Endothelial cell of umbilical vein (primary cell): Measurements from ENCODE around the gene HSF2. TPM values are rescaled to one million over a fixed set of nuclear protein-coding genes. Genes with fewer than 3 reads are reported as not detected.

Experiments used
- BruUV-seq: library from RNA; stranded (reverse); fragments of 400-500 nt; replicated peaks from 2 replicates; lab custom pipeline; 2021; lab: Mats Ljungman, UMichigan
- CTCF ChIA-PET: fragments of 300-600, 350-600 bp; sonication (Branson Sonifier 250); formaldehyde crosslinking; loops from one replicate; lab custom pipeline; 2021; ENCODE audit warnings: antibody characterized with exemption, inconsistent platforms; lab: Charles Lee
- POLR2A ChIA-PET: fragments of 300-600, 350-600 bp; sonication (Branson Sonifier 250); formaldehyde crosslinking; loops from one replicate; lab custom pipeline; 2021; ENCODE audit warnings: antibody characterized with exemption, inconsistent platforms; lab: Charles Lee
- DNase-seq: peaks from one replicate; pipeline ENCODE4 v3.0.0-alpha.2; 2011; ENCODE audit warnings: low read depth, low spot score
- FAIRE-seq: peaks from 2 replicates; lab custom pipeline; 2011; peaks lifted over from hg19 to GRCh38; lab: Jason Lieb, UNC
- H2AFZ ChIP-seq: 2 replicates; pipeline ENCODE4 v1.6.0; 2012; ENCODE audit warnings: low read depth, low read length, control low read depth, inconsistent platforms
- H3K27ac ChIP-seq: 2 replicates; pipeline ENCODE4 v1.5.1; 2011; ENCODE audit warnings: low read depth, mild to moderate bottlenecking, control low read depth, low read length, moderate library complexity; ENCODE audit not compliant: insufficient read depth
- H3K27me3 ChIP-seq, 2 experiments: 2 replicates each; pipeline versions ENCODE4 v1.6.0 to v1.6.1; 2011; ENCODE audit warnings: low read length in 2 of 2, mixed read lengths in 1 of 2; ENCODE audit not compliant: control insufficient read depth in 2 of 2, insufficient read depth in 2 of 2
- H3K36me3 ChIP-seq, 2 experiments: 2 replicates in 1 of 2; 3 replicates in 1 of 2; pipeline ENCODE4 v1.5.1; 2011; ENCODE audit warnings: low read length in 2 of 2, mild to moderate bottlenecking in 1 of 2, moderate library complexity in 1 of 2; ENCODE audit not compliant: control insufficient read depth in 2 of 2, insufficient read depth in 2 of 2; ENCODE audit errors: extremely low read depth in 1 of 2
- H3K4me1 ChIP-seq: 3 replicates; pipeline ENCODE4 v1.5.1; 2011; ENCODE audit warnings: mild to moderate bottlenecking, low read length; ENCODE audit not compliant: control insufficient read depth, insufficient read depth; ENCODE audit errors: extremely low read depth
- H3K4me2 ChIP-seq: 2 replicates; pipeline ENCODE4 v1.6.1; 2011; ENCODE audit warnings: low read length, control low read depth, mixed read lengths; ENCODE audit not compliant: insufficient read depth
- H3K4me3 ChIP-seq, 3 experiments: fragments of 200-600 bp in 1 of 3; sonication (generic), shearing (Covaris generic) in 1 of 3; replicated peaks in 1 of 3; 2 replicates each; pipeline ENCODE4 v1.5.1; 2011 to 2016; ENCODE audit warnings: control low read depth in 3 of 3, low read length in 3 of 3, mild to moderate bottlenecking in 2 of 3, inconsistent platforms in 1 of 3, low read depth in 1 of 3, moderate library complexity in 1 of 3; ENCODE audit not compliant: insufficient read depth in 1 of 3
- H3K79me2 ChIP-seq: 2 replicates; pipeline ENCODE4 v1.6.0; 2012; ENCODE audit warnings: low read length, inconsistent platforms; ENCODE audit not compliant: control insufficient read depth, insufficient read depth
- H3K9ac ChIP-seq: replicated peaks from 2 replicates; pipeline ENCODE3; 2011; ENCODE audit warnings: low read length, control low read depth; ENCODE audit not compliant: insufficient read depth; ENCODE audit errors: extremely low read depth
- H3K9me1 ChIP-seq: replicated peaks from 3 replicates; pipeline ENCODE4 v1.6.0; 2011; ENCODE audit warnings: mild to moderate bottlenecking, low read length; ENCODE audit not compliant: control insufficient read depth, insufficient read depth; ENCODE audit errors: extremely low read depth
- H3K9me3 ChIP-seq: replicated peaks from 2 replicates; pipeline ENCODE4 v1.5.1; 2012; ENCODE audit warnings: low read length, inconsistent platforms; ENCODE audit not compliant: control insufficient read depth, insufficient read depth
- H4K20me1 ChIP-seq: replicated peaks from 2 replicates; pipeline ENCODE3; 2011; ENCODE audit warnings: mild to moderate bottlenecking, low read length; ENCODE audit not compliant: control insufficient read depth, insufficient read depth; ENCODE audit errors: extremely low read depth
- FOS ChIP-seq: IDR thresholded peaks from 2 replicates; pipeline ENCODE4 v1.6.1; 2011; ENCODE audit warnings: mild to moderate bottlenecking, low read length, moderate library complexity, borderline replicate concordance; ENCODE audit not compliant: insufficient read depth
- GATA2 ChIP-seq: IDR thresholded peaks from 2 replicates; pipeline ENCODE4 v1.7.0; 2011; ENCODE audit warnings: low read depth, mild to moderate bottlenecking, moderate library complexity, mixed read lengths, low read length; ENCODE audit not compliant: insufficient read length, insufficient read depth
- JUN ChIP-seq: IDR thresholded peaks from 2 replicates; pipeline ENCODE4 v1.6.1; 2011; ENCODE audit warnings: borderline replicate concordance, low read depth; ENCODE audit not compliant: insufficient read length, insufficient read depth
- dilution Hi-C: fragments of 300-500 bp; cut with MboI; formaldehyde crosslinking; loops from one replicate; pipeline ENCODE4 v1.15.0; 2019; ENCODE audit warnings: low sequenced_read_pairs; ENCODE audit not compliant: extremely low pct_ligation_motif_present
- intact Hi-C: fragments of 100-400 bp; cut with micrococcal nuclease; formaldehyde crosslinking; loops from one replicate; pipeline ENCODE4 v1.10.0; 2022
- polyA plus RNA-seq, 4 experiments: library from polyadenylated mRNA; depleted of rRNA in 3 of 4; stranded (reverse) in 3 of 4; unstranded in 1 of 4; fragments of >200 nt; gene quantifications; 2 replicates each; pipeline versions ENCODE4 v1.2.1 to v1.2.3, GENCODE V29; 2011 to 2012; ENCODE audit warnings: missing spikeins in 1 of 4
- total RNA-seq: library from RNA; stranded (reverse); gene quantifications from 2 replicates; pipeline ENCODE4 v1.2.3, GENCODE V29; 2021
- TF ChIP-seq, protein P1 (sequence below), 2 donors: IDR thresholded peaks; 1 replicate in 1 of 2; 2 replicates in 1 of 2; pipeline ENCODE4 v1.5.1; 2011; ENCODE audit warnings: low read length in 2 of 2, mild to moderate bottlenecking in 2 of 2, moderate library complexity in 2 of 2, control low read depth in 1 of 2, inconsistent platforms in 1 of 2, low read depth in 1 of 2; ENCODE audit not compliant: insufficient read depth in 1 of 2; ENCODE audit errors: extremely low read depth in 1 of 2

Gene HSF2
- total and polyA plus RNA-seq, 2 donors (not counting 3 experiments of a cell fraction or from before 2014, with no cell fraction given): 8.0 to 13.3 TPM

DNA sequence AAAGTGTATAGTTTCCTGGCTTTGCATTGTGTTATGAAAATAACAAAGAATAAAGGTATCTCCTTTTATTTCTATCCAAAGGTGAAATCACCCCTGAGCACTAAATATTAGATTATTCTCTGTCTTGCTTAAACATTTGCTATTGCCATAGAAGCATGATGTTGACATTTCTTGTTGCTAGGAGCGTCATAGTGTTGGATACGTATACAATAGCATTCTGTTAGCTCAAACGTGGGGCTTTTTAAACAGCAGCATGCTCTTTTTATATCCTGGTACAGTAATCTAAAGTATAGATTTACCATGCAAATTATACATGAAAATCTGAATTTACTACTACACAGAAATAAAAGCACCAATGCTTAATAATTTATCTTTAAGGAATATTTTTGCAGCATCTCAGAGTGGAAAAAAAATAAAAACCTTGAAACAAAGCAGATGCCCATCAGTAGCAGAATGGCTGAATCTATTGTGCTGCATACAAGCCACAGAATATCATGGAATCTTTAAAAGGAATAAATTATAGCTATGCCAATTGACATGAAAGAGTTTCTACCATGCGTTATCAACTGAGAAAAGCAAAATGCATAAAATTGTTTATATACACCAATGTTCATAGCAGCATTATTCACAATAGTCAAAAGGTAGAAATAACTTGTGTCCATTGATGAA, 9.6 kb upstream of the HSF2 start:
- BruUV-seq: no TSS peak
- TF ChIP-seq JUN (no peak), GATA2 (no peak), FOS (no peak)
- TF ChIP-seq, protein P1, sequence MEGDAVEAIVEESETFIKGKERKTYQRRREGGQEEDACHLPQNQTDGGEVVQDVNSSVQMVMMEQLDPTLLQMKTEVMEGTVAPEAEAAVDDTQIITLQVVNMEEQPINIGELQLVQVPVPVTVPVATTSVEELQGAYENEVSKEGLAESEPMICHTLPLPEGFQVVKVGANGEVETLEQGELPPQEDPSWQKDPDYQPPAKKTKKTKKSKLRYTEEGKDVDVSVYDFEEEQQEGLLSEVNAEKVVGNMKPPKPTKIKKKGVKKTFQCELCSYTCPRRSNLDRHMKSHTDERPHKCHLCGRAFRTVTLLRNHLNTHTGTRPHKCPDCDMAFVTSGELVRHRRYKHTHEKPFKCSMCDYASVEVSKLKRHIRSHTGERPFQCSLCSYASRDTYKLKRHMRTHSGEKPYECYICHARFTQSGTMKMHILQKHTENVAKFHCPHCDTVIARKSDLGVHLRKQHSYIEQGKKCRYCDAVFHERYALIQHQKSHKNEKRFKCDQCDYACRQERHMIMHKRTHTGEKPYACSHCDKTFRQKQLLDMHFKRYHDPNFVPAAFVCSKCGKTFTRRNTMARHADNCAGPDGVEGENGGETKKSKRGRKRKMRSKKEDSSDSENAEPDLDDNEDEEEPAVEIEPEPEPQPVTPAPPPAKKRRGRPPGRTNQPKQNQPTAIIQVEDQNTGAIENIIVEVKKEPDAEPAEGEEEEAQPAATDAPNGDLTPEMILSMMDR (IDR thresholded peaks at IDR 0.05; ENCODE audit: extremely low read depth in 1 of 2, insufficient read depth in 1 of 2, low read depth in 1 of 2, low read length in 2 of 2): no peak
- FAIRE-seq: no peak

More for the DNA sequence above, 9.6 kb upstream of the HSF2 start:
- peaks cover 13 to 24% of the 10 kb centered on the region in 2 experiments for H3K27me3 ChIP-seq
- POLR2A ChIA-PET: no interaction called here
- no peak overlapping the region for H2AFZ ChIP-seq
- no peaks in the 10 kb centered on the region for H3K9me3 ChIP-seq
- intact Hi-C loops: loop anchor here (10.0 kb wide), 1 partner anchor 395 kb away; the partner anchor contains the start of gene SMPDL3A
- CTCF ChIA-PET: interaction anchor here (1.0 to 1.9 kb wide), 4 partner anchors 8 to 1334 kb away, joined by 3 to 6 read pairs (median 4); partner anchors contain the start of gene HSF2
- no peaks in the 10 kb centered on the region for H3K79me2 ChIP-seq
- H3K9me1 ChIP-seq: no peaks in the 10 kb centered on the region
- dilution Hi-C loops: no loop called here
- no peak overlapping the region for H3K4me2 ChIP-seq
- H3K27ac ChIP-seq: no peak overlapping the region
- H4K20me1 ChIP-seq: no peaks in the 10 kb centered on the region
- no peak overlapping the region for H3K4me3 ChIP-seq
- no peak overlapping the region for H3K9ac ChIP-seq
- no peaks in the 10 kb centered on the region for H3K36me3 ChIP-seq
- no peaks in the 10 kb centered on the region for H3K4me1 ChIP-seq
- no peak for DNase-seq
